Mesenchymal stem cell (in vitro differentiated cells and primary cell): ENCODE measurements around the gene KDM7A.

Experiments used
- DNase-seq: peaks from one replicate; pipeline ENCODE4 v3.0.0-alpha.2; 2013
- H2AFZ ChIP-seq: one replicate; pipeline ENCODE4 v1.6.1; 2013; ENCODE audit warnings: low read depth, mild to moderate bottlenecking, control low read depth, inconsistent platforms, low read length, moderate library complexity
- H2AK5ac ChIP-seq: 2 replicates; pipeline ENCODE4 v1.6.1; 2013; ENCODE audit warnings: low read length, moderate library complexity, mild to moderate bottlenecking, inconsistent platforms; ENCODE audit not compliant: severe bottlenecking
- H2BK120ac ChIP-seq: one replicate; pipeline ENCODE4 v1.6.1; 2013; ENCODE audit warnings: low read depth, mild to moderate bottlenecking, inconsistent platforms, low read length, moderate library complexity
- H2BK12ac ChIP-seq, 2 experiments: one replicate each; pipeline ENCODE4 v1.6.1; 2013; ENCODE audit warnings: inconsistent platforms in 2 of 2, low read length in 2 of 2, mild to moderate bottlenecking in 2 of 2, moderate library complexity in 2 of 2, control low read depth in 1 of 2
- H2BK15ac ChIP-seq: one replicate; pipeline ENCODE4 v1.6.1; 2013; ENCODE audit warnings: mild to moderate bottlenecking, low read depth, inconsistent platforms; ENCODE audit not compliant: poor library complexity, severe bottlenecking
- H2BK5ac ChIP-seq: 2 replicates; pipeline ENCODE4 v1.6.1; 2013; ENCODE audit warnings: low read depth, mild to moderate bottlenecking, low read length, control low read depth, inconsistent platforms; ENCODE audit not compliant: poor library complexity, severe bottlenecking
- H3K14ac ChIP-seq, 2 experiments: one replicate each; pipeline ENCODE4 v1.6.1; 2013; ENCODE audit warnings: inconsistent platforms in 2 of 2, low read length in 2 of 2, control low read depth in 1 of 2, mild to moderate bottlenecking in 1 of 2, moderate library complexity in 1 of 2
- H3K18ac ChIP-seq, 2 experiments: one replicate each; pipeline ENCODE4 v1.6.1; 2013; ENCODE audit warnings: inconsistent platforms in 2 of 2, low read length in 2 of 2, control low read depth in 1 of 2, low read depth in 1 of 2, mild to moderate bottlenecking in 1 of 2
- H3K23ac ChIP-seq, 2 experiments: one replicate each; pipeline ENCODE4 v1.6.1; 2013; ENCODE audit warnings: inconsistent platforms in 2 of 2, low read length in 2 of 2, mild to moderate bottlenecking in 2 of 2, moderate library complexity in 2 of 2, control low read depth in 1 of 2
- H3K27ac ChIP-seq: 2 replicates; pipeline ENCODE4 v1.5.1; 2013; ENCODE audit warnings: mild to moderate bottlenecking, moderate library complexity, low read length, control low read depth, inconsistent platforms; ENCODE audit not compliant: poor library complexity, severe bottlenecking
- H3K27me3 ChIP-seq, 2 experiments: 2 replicates each; pipeline versions ENCODE4 v1.6.1 to v1.7.0; 2013; ENCODE audit warnings: low read length in 2 of 2, mild to moderate bottlenecking in 2 of 2, moderate library complexity in 2 of 2, control low read depth in 1 of 2, inconsistent platforms in 1 of 2; ENCODE audit not compliant: control insufficient read depth in 1 of 2, insufficient read depth in 1 of 2
- H3K36me3 ChIP-seq, 2 experiments: 2 replicates each; pipeline versions ENCODE4 v1.6.1 to v1.7.0; 2013; ENCODE audit warnings: low read length in 2 of 2, control low read depth in 1 of 2, inconsistent platforms in 1 of 2, low read depth in 1 of 2, mild to moderate bottlenecking in 1 of 2; ENCODE audit not compliant: insufficient read depth in 2 of 2, control insufficient read depth in 1 of 2
- H3K4ac ChIP-seq, 2 experiments: one replicate each; pipeline ENCODE4 v1.6.1; 2013; ENCODE audit warnings: inconsistent platforms in 2 of 2, low read length in 2 of 2, mild to moderate bottlenecking in 2 of 2, moderate library complexity in 2 of 2, control low read depth in 1 of 2, low read depth in 1 of 2
- H3K4me1 ChIP-seq: 2 replicates; pipeline ENCODE4 v1.6.1; 2013; ENCODE audit warnings: low read depth, low read length, control low read depth; ENCODE audit not compliant: control insufficient read depth, insufficient read depth
- H3K4me2 ChIP-seq: 2 replicates; pipeline ENCODE4 v1.6.1; 2013; ENCODE audit warnings: low read length, mild to moderate bottlenecking, inconsistent platforms; ENCODE audit not compliant: poor library complexity, severe bottlenecking
- H3K4me3 ChIP-seq, 2 experiments: 2 replicates each; pipeline versions ENCODE4 v1.5.1 to v1.7.0; 2013; ENCODE audit warnings: low read length in 2 of 2, mild to moderate bottlenecking in 2 of 2, control low read depth in 1 of 2, low read depth in 1 of 2; ENCODE audit not compliant: insufficient read depth in 1 of 2
- H3K79me1 ChIP-seq: replicated peaks from 2 replicates; pipeline ENCODE4 v1.6.1; 2013; ENCODE audit warnings: mild to moderate bottlenecking, control low read depth, low read length, inconsistent platforms; ENCODE audit not compliant: poor library complexity, severe bottlenecking
- H3K9ac ChIP-seq: 2 replicates; pipeline ENCODE4 v1.7.0; 2013; ENCODE audit warnings: mild to moderate bottlenecking, low read length, moderate library complexity
- H3K9me3 ChIP-seq: 2 replicates; pipeline ENCODE4 v1.7.0; 2013; ENCODE audit warnings: mild to moderate bottlenecking, low read length; ENCODE audit not compliant: control insufficient read depth
- H4K8ac ChIP-seq: one replicate; pipeline ENCODE4 v1.6.1; 2013; ENCODE audit warnings: inconsistent platforms, mild to moderate bottlenecking, low read length, moderate library complexity
- H4K91ac ChIP-seq: one replicate; pipeline ENCODE4 v1.6.1; 2013; ENCODE audit warnings: mild to moderate bottlenecking, low read length, inconsistent platforms
- WGBS: methylation state at CpG from one replicate; pipeline ENCODE4 v1.1.7; 2013; ENCODE audit warnings: mixed read lengths; 5-methylcytosine and 5-hydroxymethylcytosine counted together

The KDM7A gene

GRCh38 chr7:140081774-140082425 is 94.9 kb downstream of the KDM7A start:
- H3K4me2 ChIP-seq: no peak overlapping the region
- H2AK5ac ChIP-seq: no peak overlapping the region
- H4K91ac ChIP-seq: no peak overlapping the region
- WGBS: 91% methylated on average over 11 of the region's 11 CpGs
- no peak overlapping the region for H3K18ac ChIP-seq
- H3K79me1 ChIP-seq: no peaks in the 10 kb centered on the region
- H3K9me3 ChIP-seq: no peaks in the 10 kb centered on the region
- no peak overlapping the region for H3K14ac ChIP-seq
- H3K9ac ChIP-seq: no peak overlapping the region
- no peak overlapping the region for H2BK120ac ChIP-seq
- DNase-seq: no peak
- H3K27ac ChIP-seq: no peak overlapping the region
- H2BK5ac ChIP-seq: no peak overlapping the region
- no peak overlapping the region for H2BK15ac ChIP-seq
- peaks cover 3% of the 10 kb centered on the region for H3K4me1 ChIP-seq
- H2AFZ ChIP-seq: no peak overlapping the region
- no peak overlapping the region for H3K4me3 ChIP-seq
- no peak overlapping the region for H3K4ac ChIP-seq
- H3K36me3 ChIP-seq: no peaks in the 10 kb centered on the region
- peaks cover 9 to 13% of the 10 kb centered on the region in 2 experiments for H3K27me3 ChIP-seq
- no peak overlapping the region for H3K23ac ChIP-seq
- no peak overlapping the region for H4K8ac ChIP-seq
- H2BK12ac ChIP-seq: no peak overlapping the region

GRCh38 chr7:140080919-140081318 is 95.9 kb downstream of the KDM7A start:
- H3K27ac ChIP-seq: no peak overlapping the region
- H3K9me3 ChIP-seq: no peaks in the 10 kb centered on the region
- no peak overlapping the region for H3K4ac ChIP-seq
- no peak for DNase-seq
- no peak overlapping the region for H3K4me2 ChIP-seq
- H3K14ac ChIP-seq: no peak overlapping the region
- no peak overlapping the region for H2AK5ac ChIP-seq
- no peak overlapping the region for H3K9ac ChIP-seq
- no peak overlapping the region for H3K23ac ChIP-seq
- H4K8ac ChIP-seq: no peak overlapping the region
- peaks cover 3% of the 10 kb centered on the region for H3K4me1 ChIP-seq
- H2BK5ac ChIP-seq: no peak overlapping the region
- H3K4me3 ChIP-seq: no peak overlapping the region
- WGBS: 88% methylated on average over 7 of the region's 7 CpGs
- no peaks in the 10 kb centered on the region for H3K36me3 ChIP-seq
- no peak overlapping the region for H3K18ac ChIP-seq
- H2BK12ac ChIP-seq: no peak overlapping the region
- H4K91ac ChIP-seq: no peak overlapping the region
- peaks cover 9 to 13% of the 10 kb centered on the region in 2 experiments for H3K27me3 ChIP-seq
- H2BK120ac ChIP-seq: no peak overlapping the region
- H2BK15ac ChIP-seq: no peak overlapping the region
- H2AFZ ChIP-seq: no peak overlapping the region
- H3K79me1 ChIP-seq: no peaks in the 10 kb centered on the region

GRCh38 chr7:140079121-140079536 is 97.7 kb downstream of the KDM7A start:
- no peak overlapping the region for H2BK12ac ChIP-seq
- H3K9me3 ChIP-seq: no peaks in the 10 kb centered on the region
- DNase-seq: peak; percentile 12
- no peaks in the 10 kb centered on the region for H3K79me1 ChIP-seq
- H2AFZ ChIP-seq: no peak overlapping the region
- H3K14ac ChIP-seq: no peak overlapping the region
- H3K4me3 ChIP-seq: no peak overlapping the region
- WGBS: 54% methylated on average over 6 of the region's 6 CpGs
- H4K8ac ChIP-seq: no peak overlapping the region
- no peak overlapping the region for H2BK15ac ChIP-seq
- no peak overlapping the region for H2BK5ac ChIP-seq
- no peak overlapping the region for H2BK120ac ChIP-seq
- H3K4me1 ChIP-seq: peaks cover 3% of the 10 kb centered on the region
- H3K18ac ChIP-seq: no peak overlapping the region
- H3K4ac ChIP-seq: no peak overlapping the region
- no peaks in the 10 kb centered on the region for H3K36me3 ChIP-seq
- no peak overlapping the region for H3K23ac ChIP-seq
- H3K9ac ChIP-seq: peak overlapping the region; percentile 21
- H2AK5ac ChIP-seq: no peak overlapping the region
- H3K27me3 ChIP-seq: peaks cover 9 to 16% of the 10 kb centered on the region in 2 experiments
- no peak overlapping the region for H4K91ac ChIP-seq
- H3K27ac ChIP-seq: no peak overlapping the region
- no peak overlapping the region for H3K4me2 ChIP-seq

GRCh38 chr7:140078392-140078791 is 98.4 kb downstream of the KDM7A start:
- Histone ChIP-seq H3K36me3 (no peaks in the 10 kb centered on the region), H4K8ac (no peak overlapping the region), H3K27me3 (peaks cover 9 to 18% of the 10 kb centered on the region in 2 experiments)

More at GRCh38 chr7:140078392-140078791, 98.4 kb downstream of the KDM7A start:
- Histone ChIP-seq H2BK120ac (no peak overlapping the region), H3K9me3 (no peaks in the 10 kb centered on the region), H3K4me3 (no peak overlapping the region), H3K4me1 (peaks cover 3% of the 10 kb centered on the region), H2AK5ac (no peak overlapping the region), H3K9ac (no peak overlapping the region), H3K23ac (no peak overlapping the region), H4K91ac (no peak overlapping the region), H3K4ac (no peak overlapping the region), H3K4me2 (no peak overlapping the region), H2BK15ac (no peak overlapping the region), H3K18ac (no peak overlapping the region), H3K14ac (no peak overlapping the region), H2AFZ (no peak overlapping the region), H2BK5ac (no peak overlapping the region), H3K79me1 (no peaks in the 10 kb centered on the region), H2BK12ac (no peak overlapping the region), H3K27ac (no peak overlapping the region)
- WGBS: 88% methylated on average over 13 of the region's 13 CpGs
- DNase-seq: no peak
